Chondrocyte (in vitro differentiated cells): ENCODE results near the gene NSFL1C. TPM values are rescaled to one million over a fixed set of nuclear protein-coding genes. Genes with fewer than 3 reads are reported as not detected.

Experiments used
- DNase-seq: peaks from one replicate; pipeline ENCODE4 v3.0.0; 2021; ENCODE audit warnings: mixed read lengths, low spot score
- H3K27ac Mint-ChIP-seq: one replicate; pipeline ENCODE4 v1.8.0; 2021; ENCODE audit warnings: mild to moderate bottlenecking, moderate library complexity, mixed read lengths; ENCODE audit not compliant: unreplicated experiment
- H3K27me3 Mint-ChIP-seq: 2 replicates; pipeline ENCODE4 v1.8.0; 2021; ENCODE audit warnings: low read depth, mixed read lengths
- H3K36me3 Mint-ChIP-seq: 2 replicates; pipeline ENCODE4 v1.8.0; 2021; ENCODE audit warnings: low read depth, mixed read lengths
- H3K4me1 Mint-ChIP-seq: 2 replicates; pipeline ENCODE4 v1.8.0; 2021; ENCODE audit warnings: low read depth, mild to moderate bottlenecking, mixed read lengths
- H3K4me3 Mint-ChIP-seq: one replicate; pipeline ENCODE4 v1.8.0; 2021; ENCODE audit warnings: mild to moderate bottlenecking, moderate library complexity, mixed read lengths; ENCODE audit not compliant: unreplicated experiment
- H3K9me3 Mint-ChIP-seq: 2 replicates; pipeline ENCODE4 v1.8.0; 2021; ENCODE audit warnings: low read depth, mixed read lengths
- CTCF ChIP-seq: fragments of 200-600 bp; sonication (generic); IDR thresholded peaks from 2 replicates; pipeline ENCODE4 v1.5.0; 2021; ENCODE audit warnings: antibody characterized with exemption, mild to moderate bottlenecking, moderate library complexity
- total RNA-seq: library from RNA; stranded (reverse); gene quantifications from 3 replicates; pipeline ENCODE4 v1.2.1, GENCODE V29; 2021

NSFL1C gene
- total RNA-seq, 1 donor from 2014 or later, result 75.3 TPM

- no peak for TF ChIP-seq CTCF
- H3K27me3 Mint-ChIP-seq, result no peaks in the 10 kb centered on the region
- H3K27ac Mint-ChIP-seq, result no peak overlapping the region
- H3K4me3 Mint-ChIP-seq, result no peak overlapping the region
- no peak for DNase-seq
- no peaks in the 10 kb centered on the region for H3K36me3 Mint-ChIP-seq
- no peaks in the 10 kb centered on the region for H3K9me3 Mint-ChIP-seq
- peaks cover 26% of the 10 kb centered on the region for H3K4me1 Mint-ChIP-seq
Observed at GRCh38 chr20:1473246-1474220, 6.9 kb upstream of the NSFL1C start.

GRCh38 chr20:1472556-1473245 lies 6.1 kb upstream of the NSFL1C start:
- Mint-ChIP-seq H3K36me3 (no peaks in the 10 kb centered on the region), H3K4me1 (peaks cover 24% of the 10 kb centered on the region), H3K27me3 (no peaks in the 10 kb centered on the region), H3K4me3 (no peak overlapping the region), H3K27ac (no peak overlapping the region), H3K9me3 (no peaks in the 10 kb centered on the region)
- no peak for TF ChIP-seq CTCF
- no peak for DNase-seq

GRCh38 chr20:1471242-1471641 lies 4.6 kb upstream of the NSFL1C start:
- no peak for DNase-seq
- Mint-ChIP-seq H3K4me3 (no peak overlapping the region), H3K27me3 (no peaks in the 10 kb centered on the region), H3K4me1 (peaks cover 28% of the 10 kb centered on the region), H3K27ac (no peak overlapping the region), H3K9me3 (no peaks in the 10 kb centered on the region), H3K36me3 (no peaks in the 10 kb centered on the region)
- no peak for TF ChIP-seq CTCF

GRCh38 chr20:1469925-1470571 lies 3.4 kb upstream of the NSFL1C start:
- Mint-ChIP-seq H3K27me3 (no peaks in the 10 kb centered on the region), H3K36me3 (no peaks in the 10 kb centered on the region), H3K9me3 (no peaks in the 10 kb centered on the region), H3K27ac (peak overlapping the region; percentile 98), H3K4me1 (peaks cover 38% of the 10 kb centered on the region), H3K4me3 (peak overlapping the region; percentile 9)
- peak; percentile 93 for TF ChIP-seq CTCF
- no peak for DNase-seq

- no peaks in the 10 kb centered on the region for H3K36me3 Mint-ChIP-seq
- H3K9me3 Mint-ChIP-seq, result no peaks in the 10 kb centered on the region
- TF ChIP-seq CTCF, result no peak
- no peaks in the 10 kb centered on the region for H3K27me3 Mint-ChIP-seq
- H3K4me3 Mint-ChIP-seq, result no peak overlapping the region
- peaks cover 44% of the 10 kb centered on the region for H3K4me1 Mint-ChIP-seq
- no peak for DNase-seq
- peak overlapping the region; percentile 98 for H3K27ac Mint-ChIP-seq
Observed at GRCh38 chr20:1469306-1469905, 2.8 kb upstream of the NSFL1C start.
